Spleen (tissue), 7 donors: ENCODE results near the gene PTRHD1.

ENCODE experiments used
- CTCF ChIP-seq, 11 experiments: fragments of 200-600 bp in 7 of 11; fragments of 450-650 bp in 4 of 11; sonication (generic) in 4 of 11; IDR thresholded peaks in 8 of 11; conservative IDR thresholded peaks in 3 of 11; 1 replicate in 7 of 11; 2 replicates in 4 of 11; pipeline versions ENCODE4 v1.4.0 to v1.8.0; 2016 to 2021; ENCODE audit warnings: antibody characterized with exemption in 11 of 11, inconsistent platforms in 4 of 11, mild to moderate bottlenecking in 1 of 11
- POLR2A ChIP-seq, 3 donors: fragments of 450-650 bp; IDR thresholded peaks; one replicate each; pipeline ENCODE4 v1.5.1; 2017; ENCODE audit warnings: antibody characterized with exemption in 3 of 3, mild to moderate bottlenecking in 1 of 3
- donor health status: DM: no; HTN: no; CAD: no; lungs with moderate emphysema.
- donor health status: DM: no; HTN: no; CAD: no.
- donor health status: DM: no; HTN: no; CAD: no.

DNA sequence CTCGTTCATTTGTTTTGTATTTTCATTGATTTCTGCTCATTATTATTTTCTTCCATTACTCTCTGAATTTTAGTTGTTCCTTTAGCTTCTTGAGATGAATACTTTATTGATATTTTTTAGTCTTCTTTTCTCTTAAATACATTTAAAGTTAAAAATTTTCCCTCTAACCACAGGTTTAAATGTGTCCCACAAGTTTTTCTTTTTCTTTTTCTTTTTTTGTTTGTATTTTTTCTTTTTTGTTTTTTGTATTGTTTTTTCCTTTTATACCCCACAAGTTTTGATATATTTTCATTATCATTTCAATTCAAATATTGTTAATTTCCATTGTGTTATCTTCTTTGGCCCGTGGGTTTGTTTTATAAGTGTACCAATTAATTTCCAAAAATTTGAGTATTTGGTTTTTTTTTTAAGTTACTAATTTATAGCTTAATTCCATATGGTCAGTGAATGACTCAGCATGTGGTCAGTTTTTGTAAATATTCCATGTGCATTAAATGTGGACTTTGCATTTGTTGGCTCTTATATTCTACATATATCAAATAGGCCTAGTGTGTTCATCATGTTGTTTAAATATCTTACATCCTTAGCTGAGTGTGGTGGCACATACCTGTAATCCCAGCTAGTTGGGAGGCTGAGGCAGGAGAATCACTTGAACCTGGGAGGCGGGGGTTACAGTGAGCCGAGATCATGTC, 16.3 kb upstream of the PTRHD1 start:
- TF ChIP-seq CTCF (IDR thresholded peaks at IDR 0.05 in 8 of 11, conservative IDR thresholded peaks at IDR 0.05 in 3 of 11) = no peak
- no peak for TF ChIP-seq POLR2A (IDR thresholded peaks at IDR 0.05)
